HG02973 (cell line): ENCODE data around the gene G3BP2.
"Not testable (repeated sequence)": the region's sequence is repeated elsewhere in the genome, so short reads cannot be mapped to it uniquely, and the experiment has no call there.

ENCODE experiments used
- ATAC-seq: cut with Tn5 transposase; IDR thresholded peaks from one replicate; pipeline ENCODE4 v1.9.1; 2021; ENCODE audit warnings: moderate library complexity; ENCODE audit not compliant: unreplicated experiment

G3BP2 gene

DNA sequence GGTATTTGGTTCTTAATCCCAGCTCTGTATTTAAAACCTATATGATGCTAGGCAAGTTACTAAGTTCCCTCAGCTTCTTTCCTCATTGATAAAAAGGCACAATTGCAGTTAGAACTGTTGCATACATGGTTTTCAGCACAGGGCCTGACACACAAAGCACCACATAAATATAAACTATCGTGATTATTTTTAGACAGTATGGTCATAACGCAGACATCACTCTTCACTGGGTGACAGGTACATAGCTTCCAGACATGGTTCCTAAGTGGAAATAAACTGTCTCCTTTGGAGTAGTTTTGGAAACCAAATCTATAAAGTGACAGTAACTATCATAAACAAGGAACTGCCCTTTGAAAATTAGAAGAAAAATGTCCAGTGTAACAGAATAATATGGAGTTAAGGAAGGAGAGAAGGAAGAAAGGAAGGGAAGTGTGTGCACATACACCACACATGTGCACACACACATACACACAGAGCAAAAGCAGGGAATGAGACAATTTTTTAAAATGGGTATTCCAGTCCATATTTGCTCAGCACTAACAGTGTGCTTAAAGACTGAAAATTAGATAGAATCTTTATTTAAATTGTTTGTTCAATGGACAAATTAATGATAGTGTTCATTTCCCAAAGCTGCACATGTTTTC lies 12.5 kb upstream of the G3BP2 start:
- no peak for ATAC-seq

DNA sequence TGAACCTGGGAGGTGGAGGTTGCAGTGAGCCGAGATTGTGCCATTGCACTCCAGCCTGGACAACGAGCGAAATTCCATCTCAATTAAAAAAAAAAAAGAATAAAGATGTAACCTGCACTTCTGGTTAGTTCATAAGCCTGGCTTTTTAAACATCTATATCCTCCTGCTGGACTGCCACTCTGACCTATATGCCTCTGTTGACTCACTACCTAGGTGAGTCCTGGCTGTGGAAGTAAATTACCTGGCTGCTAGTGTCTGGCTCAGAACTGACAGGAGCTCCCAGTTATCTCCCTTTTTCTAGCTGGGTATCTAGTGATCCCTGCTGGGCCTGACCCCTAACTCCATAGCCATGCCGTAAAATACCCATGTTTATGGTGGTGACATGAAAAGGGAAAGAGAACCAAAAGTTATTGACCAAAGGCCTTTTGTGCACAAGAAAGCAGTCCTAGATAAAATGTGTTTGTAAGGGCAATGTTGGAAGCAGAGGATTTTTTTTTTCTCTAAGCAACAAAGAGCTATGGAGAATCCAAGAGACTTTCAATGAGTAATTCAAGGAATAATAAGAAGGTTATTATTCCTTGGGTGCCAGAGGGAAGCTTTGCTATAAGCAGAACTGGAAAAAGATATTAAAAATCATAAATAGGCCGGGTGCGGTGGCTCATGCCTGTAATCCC lies 10.4 kb upstream of the G3BP2 start:
- ATAC-seq, result no peak

DNA sequence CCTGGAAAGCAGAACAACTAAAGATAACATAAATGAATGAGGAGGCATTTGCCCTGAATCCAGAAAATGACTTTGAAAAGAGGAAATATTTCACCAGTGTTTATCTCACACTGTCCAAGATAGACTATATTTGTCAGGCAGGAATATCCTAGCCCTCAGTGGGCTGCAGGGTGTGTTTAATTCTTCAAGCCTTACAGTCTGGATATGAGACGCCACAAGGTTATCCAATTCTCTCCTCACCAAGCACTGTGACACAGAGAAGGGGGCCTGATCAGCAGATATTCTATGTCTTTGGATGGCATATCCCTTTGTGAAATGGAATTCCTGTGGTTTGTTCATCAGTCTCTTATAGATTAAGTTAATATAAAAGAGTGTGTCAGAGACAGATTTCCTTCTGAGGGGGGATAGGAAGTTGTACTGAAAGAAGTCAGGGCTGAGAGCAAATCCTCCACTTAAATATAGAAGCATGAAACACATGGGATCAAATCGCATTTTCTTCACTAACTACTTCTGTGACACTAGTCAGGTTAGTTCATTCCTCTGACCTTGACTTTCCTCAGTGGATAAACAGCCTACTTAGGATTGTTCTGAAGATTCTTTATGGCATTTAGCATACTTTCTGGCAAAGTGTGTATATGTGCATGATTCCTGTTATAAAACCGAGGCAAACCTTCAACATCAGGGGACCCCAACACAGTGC lies 6.8 kb upstream of the G3BP2 start:
- ATAC-seq, result no peak

DNA sequence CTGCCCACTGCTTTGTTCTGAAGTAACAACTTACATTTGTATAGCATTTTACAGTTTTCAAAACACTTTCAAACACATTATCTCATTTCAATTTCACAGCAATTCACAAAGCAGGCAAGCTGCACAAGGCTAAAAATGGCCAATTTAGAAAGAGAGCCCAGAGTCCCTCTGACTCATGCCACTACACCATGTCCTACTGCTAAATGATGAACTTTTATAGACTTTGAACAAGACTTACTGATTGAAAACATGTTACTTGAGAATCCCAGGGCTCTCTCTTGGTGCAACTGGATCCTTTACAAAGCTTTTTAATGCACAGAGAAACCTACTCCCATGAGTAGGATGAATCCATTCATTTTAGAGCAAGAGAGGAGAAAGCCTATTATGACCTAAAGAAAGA lies 5.8 kb upstream of the G3BP2 start:
- no peak for ATAC-seq

DNA sequence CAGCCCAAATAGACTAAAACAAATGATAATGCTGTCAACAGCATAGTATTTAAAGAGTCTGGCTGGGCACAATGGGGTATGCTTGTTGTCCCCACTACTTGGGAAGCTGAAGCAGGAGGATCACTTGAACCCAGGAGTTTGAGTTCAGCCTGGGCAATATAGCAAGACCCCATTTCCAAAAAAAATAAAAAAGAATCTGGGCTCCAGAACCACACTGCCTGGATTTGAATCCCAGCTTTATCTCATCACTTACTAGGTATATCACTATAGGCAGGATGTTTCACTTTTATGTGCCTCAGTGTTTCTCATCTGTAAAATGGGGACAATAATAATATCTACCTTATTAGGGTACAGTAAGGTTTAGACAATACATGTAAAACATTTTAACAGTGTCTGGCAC lies 5.3 kb upstream of the G3BP2 start:
- no peak for ATAC-seq

DNA sequence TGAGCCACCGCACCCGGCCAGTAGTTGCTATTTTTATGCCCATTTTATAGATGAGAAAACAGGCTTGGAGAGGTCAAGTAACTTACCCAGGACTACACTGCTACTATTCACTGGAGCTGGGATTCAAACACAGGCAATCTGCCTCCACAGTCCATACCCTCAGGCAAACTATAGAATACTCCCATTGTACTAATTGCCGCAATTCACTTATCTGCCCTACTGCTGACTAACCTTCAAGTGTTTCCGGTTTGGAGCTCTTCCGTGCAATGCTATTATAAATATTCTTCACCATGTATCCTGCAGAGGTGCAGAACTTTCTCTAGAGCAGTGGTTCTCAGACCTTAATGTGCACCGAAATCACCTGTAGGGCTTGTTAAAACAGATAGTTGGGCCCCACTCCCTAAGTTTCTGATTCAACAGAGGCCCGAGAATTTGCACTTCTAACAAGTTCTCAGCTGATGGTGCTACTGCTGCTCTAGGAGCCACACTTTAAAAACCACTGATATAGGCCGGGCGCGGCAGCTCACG lies 1.9 kb upstream of the G3BP2 start:
- no peak for ATAC-seq

DNA sequence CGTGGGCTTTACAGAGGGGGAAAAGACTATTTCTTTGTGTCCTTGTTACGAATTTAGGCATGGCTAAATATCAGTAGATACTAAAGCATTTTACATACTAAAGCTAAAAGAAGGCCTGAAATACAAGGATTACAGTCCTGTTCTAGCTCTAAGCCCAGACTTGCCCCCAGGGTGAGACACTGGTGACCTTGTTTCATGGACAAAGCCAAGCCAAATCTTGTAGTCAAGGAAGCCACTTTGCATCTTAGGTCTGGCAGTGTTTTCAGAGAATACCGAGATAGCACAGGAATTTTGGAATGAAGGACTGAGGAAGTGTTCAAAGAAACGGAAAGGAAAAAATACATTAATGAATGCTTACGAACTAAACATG lies 733 bp upstream of the G3BP2 start:
- ATAC-seq, result no peak

DNA sequence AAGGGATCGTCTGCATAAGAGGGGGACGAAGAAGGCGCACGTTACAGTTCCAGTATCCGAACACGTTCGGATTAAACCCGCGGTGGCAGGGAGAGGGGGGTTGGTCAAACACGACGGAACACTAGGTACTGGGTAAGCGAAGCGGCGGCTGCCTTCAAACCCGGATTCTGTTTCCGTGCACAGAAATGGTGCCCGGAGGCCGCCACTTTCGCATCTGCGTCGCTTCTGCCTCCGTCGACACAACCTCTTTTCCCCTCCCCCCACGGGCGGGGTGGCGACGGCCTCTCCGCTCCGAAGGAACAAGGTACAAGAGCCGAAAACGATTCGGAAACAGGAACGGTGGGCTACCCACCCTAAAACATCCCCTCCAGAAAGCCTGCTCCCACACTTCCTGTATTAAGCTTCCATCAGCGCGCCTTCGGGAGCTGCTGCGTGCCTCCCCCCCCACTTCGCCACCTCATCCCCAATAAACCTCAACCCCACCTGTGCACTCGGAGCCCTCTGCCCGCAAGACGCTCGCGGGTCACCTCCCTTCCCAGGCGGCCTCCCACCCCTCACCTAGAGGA lies 667 bp downstream of the G3BP2 start:
- peak; percentile 29 for ATAC-seq

DNA sequence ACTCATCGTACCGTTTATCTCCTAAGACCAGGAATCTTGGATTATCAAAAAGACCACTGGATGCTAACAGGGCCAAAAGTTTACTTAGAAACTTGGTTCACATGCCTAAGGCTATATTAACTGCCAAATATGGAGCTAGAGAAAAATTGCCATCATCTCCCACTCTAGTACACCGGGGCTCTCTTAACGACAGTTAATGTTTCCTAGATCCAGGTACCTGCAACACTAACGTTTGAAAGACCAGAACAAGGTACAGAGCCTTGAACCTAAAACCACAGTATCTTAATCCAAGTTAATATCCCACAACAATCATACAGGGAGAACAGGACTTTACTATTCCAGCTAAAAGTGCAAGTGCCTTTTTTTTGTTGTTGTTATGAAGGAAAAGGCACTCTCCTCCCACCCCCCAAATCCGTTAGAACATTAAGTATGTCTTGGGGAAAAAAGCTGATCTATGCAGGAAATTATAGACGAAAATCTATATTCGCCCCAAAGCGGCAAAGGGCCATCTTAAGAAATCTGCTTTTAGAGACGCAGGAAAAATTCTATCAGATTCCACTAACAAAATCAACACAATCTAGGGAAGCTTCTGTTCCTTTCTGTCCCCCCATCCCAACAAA lies 1.3 kb downstream of the G3BP2 start:
- ATAC-seq, result no peak

DNA sequence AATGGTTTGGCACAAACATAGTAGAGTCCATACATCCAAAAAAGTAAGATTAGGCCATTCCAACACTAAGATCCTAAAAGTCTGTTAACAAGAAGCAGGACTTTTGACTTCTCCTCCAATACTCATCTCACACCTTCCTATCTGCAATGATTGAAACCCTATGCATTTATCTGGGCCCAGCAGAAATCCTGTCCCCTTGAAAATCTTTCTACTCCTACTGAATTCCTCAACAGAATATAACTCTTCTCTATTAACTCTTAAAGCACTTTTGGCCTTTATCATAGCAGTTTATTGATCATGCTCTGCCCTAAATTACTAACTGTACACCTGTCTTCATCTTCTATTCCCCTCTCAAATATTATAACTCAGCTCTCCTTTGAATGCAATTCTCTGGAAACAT lies 4.6 kb downstream of the G3BP2 start:
- no peak for ATAC-seq

DNA sequence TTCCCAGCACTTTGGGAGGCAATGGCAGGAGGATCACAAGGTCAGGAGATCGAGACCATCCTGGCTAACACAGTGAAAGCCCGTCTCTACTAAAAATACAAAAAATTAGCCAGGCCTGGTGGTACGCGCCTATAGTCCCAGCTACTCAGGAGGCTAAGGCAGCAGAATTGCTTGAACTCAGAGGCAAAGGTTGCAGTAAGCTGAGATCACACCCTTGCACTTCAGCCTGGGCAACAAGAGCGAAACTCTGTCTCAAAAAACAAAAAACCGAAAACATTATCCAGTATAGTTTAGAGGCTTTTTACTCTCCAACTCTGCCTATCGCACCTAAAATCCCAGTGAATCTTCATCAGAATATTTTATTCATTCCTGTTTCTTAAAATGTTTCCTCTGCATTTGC lies 5.6 kb downstream of the G3BP2 start:
- ATAC-seq, result not testable (repeated sequence)

DNA sequence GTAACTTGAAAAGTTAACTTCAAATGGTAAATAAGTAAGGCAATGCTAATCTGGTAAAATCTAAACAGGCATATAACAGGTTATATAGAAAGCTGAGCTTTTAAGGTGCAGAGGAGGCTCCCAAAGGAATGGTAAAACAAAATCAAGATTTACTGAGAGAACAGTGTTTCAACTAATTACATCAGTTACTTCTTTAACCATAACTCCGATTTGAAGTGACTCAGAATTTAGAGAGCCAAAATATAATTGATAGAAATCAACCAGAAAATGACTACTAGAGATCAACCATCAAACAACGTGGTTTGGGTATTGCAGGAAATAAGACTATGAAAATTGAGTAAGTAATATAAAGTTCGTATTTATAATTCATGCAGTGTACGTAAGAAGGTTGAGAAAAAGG lies 6.9 kb downstream of the G3BP2 start:
- no peak for ATAC-seq

DNA sequence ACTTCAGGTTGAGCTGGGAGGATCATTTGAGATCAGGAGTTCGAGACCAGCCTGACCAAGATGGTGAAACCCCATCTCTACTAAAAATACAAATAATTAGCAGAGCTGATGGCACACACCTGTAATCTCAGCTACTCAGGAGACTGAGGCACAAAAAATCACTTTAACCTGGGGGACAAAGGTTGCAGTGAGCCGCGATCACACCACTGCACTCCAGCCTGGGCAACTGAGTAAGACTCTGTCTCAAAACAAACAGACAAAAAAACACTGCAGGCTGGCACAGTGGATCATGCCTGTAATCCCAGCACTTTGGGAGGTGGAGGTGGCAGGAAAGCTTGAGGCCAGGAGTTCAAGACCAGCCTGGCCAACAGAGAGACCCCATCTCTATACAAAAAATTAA lies 8.6 kb downstream of the G3BP2 start:
- ATAC-seq, result not testable (repeated sequence)

DNA sequence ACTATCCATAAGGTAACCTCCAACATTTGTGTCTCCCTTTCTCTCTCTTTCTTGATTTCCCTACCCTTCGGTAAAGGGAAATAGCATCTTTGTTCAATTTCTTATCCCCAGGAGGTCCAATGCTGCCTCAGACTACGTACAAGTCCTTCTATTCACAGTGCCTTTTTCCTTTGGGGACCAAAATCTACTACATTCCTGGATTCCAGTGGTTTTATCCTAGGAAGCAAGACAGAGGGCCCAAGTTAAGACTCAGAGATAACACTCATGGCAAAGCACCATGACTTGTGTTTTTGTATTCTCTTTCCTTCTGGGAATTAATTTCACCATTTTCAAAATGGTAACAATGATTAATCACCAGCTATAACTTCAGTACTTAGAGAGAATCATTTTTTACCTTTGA lies 10.6 kb downstream of the G3BP2 start:
- no peak for ATAC-seq

DNA sequence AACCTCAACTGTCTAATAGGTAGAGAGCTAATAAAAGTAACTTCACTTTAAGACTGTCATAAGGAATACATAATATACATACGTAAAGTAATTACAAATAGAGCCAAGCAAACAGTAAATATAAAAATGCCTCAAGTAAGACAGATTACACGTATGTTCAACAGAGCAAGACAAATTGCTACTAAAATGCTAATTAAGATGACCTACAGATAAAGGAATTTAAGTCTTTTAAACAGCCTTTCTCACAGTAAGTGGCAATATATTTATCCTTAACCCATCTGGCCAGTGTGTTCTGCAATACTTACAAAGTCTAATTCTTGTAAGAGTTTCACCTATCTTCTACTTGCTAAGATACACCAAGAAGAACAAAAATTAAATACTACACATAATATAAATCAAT lies 12.7 kb downstream of the G3BP2 start:
- ATAC-seq, result no peak

DNA sequence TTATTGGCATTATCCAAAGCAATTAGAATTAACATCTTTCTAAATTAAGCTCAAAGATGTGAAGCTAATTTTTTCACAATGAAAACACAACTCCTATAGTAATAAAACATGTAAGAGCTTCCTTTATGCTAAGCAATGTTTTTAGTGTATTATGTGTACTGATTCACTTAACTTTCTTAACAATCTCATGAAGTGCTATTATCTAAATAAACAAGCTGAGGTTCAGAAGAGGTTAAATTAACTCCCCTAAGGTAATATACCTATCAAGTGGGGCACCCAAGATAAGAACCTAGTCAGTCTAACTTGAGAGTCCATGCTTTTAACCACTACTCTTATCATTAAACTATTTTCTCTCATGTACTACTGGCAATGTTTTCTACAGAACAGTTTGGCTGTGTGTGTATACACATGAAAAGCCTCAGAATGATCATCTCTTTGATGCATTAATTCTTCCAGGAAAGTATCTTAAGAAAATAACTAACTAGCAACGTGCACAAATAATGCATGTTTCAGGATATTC lies 13.6 kb downstream of the G3BP2 start:
- ATAC-seq, result no peak

DNA sequence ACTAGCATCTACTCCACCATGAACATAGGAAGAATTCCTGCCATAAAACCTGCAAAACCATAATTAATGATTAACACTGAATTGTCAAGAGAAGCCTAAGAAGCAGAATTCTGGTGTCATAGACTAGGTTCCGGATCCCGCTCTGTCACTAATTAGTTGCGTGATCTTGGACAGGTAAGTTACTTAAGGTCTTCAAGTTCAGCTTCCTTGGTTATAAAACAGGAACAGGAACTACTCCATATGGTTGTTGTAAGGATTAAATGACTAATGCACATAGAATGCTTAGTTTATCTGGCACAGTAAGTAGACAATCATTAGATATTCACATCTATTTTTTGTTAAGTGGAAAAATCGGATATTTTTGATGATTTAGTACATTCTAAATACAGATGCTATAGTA lies 14.3 kb downstream of the G3BP2 start:
- no peak for ATAC-seq

DNA sequence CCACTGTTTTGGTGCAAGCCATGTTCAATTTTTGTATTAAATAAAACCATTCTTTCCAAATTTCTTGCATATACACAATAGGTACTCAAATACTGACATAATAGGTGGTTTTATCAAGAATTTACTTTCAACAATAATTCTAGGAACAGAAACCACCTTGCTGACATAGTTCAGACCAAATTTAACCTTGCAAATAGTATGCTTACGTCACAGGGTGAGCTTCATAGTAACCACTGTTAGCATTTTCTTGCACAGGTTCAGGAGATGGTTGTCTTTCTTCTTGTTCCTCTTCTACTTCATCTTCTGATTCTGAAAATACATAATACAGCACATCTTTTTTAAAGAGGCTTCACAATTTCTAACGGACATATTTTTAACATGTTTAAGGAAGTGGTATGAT lies 17.6 kb downstream of the G3BP2 start:
- ATAC-seq, result no peak

DNA sequence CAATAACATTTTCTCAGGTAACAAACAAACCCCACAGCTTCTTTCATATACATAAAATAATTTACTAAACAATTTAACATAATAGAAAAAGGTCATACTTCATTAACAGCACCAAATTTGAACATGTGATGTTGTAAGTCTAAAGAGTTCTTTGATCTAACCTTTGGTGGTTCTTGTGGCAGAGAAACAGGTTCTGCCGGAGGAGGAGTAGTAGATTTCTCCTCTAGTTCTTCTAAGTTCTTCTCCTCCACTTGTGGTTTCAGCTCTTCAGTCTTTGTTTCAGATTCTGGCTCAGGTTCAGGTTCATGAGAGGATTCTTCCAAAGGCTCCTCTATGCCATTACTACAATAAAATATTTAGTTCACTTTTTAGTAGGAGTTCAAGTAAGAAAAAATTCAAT lies 18.3 kb downstream of the G3BP2 start:
- no peak for ATAC-seq

DNA sequence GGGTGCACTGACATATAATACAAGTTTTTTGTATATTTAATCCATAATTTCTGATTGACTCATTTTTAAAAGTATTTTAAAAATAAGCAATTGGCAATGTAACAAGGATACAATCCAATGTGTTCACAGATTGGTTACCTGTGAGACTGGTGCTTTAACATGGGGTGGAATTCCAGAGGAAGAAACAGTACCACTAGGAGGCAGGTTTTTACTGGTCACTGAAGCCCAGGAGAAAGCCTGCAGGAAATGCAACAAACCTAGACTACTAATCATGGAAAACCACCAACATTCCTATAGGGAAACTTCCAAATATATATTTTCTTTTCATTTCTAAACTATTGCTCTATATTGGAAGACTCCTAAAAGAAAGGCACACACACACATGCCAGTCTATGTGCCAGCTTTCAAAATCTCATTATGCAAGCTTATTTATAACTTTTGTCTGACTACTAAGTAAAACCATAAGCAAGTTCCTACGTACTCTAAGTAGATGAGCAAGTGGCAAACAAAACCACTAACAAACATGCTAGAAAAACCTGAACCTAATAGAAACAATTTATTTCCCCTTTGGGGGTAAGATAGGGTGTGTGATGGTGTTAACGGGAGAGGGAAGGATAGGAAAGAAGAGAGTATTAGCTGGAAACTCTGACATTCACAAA lies 19.2 kb downstream of the G3BP2 start:
- ATAC-seq, result no peak

DNA sequence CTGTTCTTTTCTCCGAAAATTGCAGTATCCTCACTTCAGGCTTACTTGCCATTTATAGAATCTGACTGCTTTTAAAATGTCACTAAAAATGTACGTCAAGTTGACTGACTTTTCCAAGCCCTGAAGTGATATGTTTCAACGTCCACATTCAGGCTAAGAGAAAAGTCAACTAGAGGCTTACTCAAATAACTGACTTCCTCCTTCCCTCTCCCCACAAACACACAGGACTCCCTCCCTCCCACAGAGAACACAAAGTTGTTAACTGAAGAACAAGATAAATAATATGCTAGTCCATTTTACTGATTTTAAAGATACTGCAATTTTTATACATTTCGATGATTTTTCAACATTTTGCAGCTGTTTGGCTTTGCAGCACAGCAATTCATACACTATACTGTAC lies 29.1 kb downstream of the G3BP2 start:
- no peak for ATAC-seq
